ENCODE measurements around the gene EVA1A. TPM values are rescaled to one million over a fixed set of nuclear protein-coding genes. Genes with fewer than 3 reads are reported as not detected.

Gene EVA1A
- total and polyA plus RNA-seq, 2 of the 8 experiments (the other 6 are each of a cell fraction or from before 2014, with no cell fraction given), result 2.4 to 4.3 TPM

- no peak for TF ChIP-seq BCL11A (IDR thresholded peaks at IDR 0.05; ENCODE audit: low read depth in 2 of 2, low read length in 2 of 2)
- TF ChIP-seq SAP30 (IDR thresholded peaks at IDR 0.05; ENCODE audit: insufficient read depth, insufficient replicate concordance, low read length), result no peak
- no peak for TF ChIP-seq KDM4A (IDR thresholded peaks at IDR 0.05; ENCODE audit: low read depth, low read length, severe bottlenecking)
- TF ChIP-seq E2F6 (IDR thresholded peaks at IDR 0.05), result no peak
- no peak for TF ChIP-seq SUZ12 (IDR thresholded peaks at IDR 0.05; ENCODE audit: low read length)
- TF ChIP-seq ZNF274 (IDR thresholded peaks at IDR 0.05; ENCODE audit: borderline replicate concordance, extremely low read depth, low read length), result no peak
- no peak for TF ChIP-seq MAFK (IDR thresholded peaks at IDR 0.05; ENCODE audit: low read depth, low read length)
These were observed 13.2 kb downstream of the EVA1A start (continued) for GRCh38 chr2:75547345-75548035.

Data from H1 (cell line).